ENCODE results near the gene PDE6C. TPM values are rescaled to one million over a fixed set of nuclear protein-coding genes. Genes with fewer than 3 reads are reported as not detected.
"Not testable (repeated sequence)": the region's sequence is repeated elsewhere in the genome, so short reads cannot be mapped to it uniquely, and the experiment has no call there.

Gene PDE6C
- total and polyA plus RNA-seq, 8 donors = not detected

GRCh38 chr10:93680412-93681047, 68.2 kb downstream of the PDE6C start:
- 52 to 62% (median 58%) methylated on average over 4 of the region's 4 CpGs for WGBS, 5 donors

GRCh38 chr10:93687737-93688136, 75.4 kb downstream of the PDE6C start:
- H3K9me3 ChIP-seq = no peaks in the 10 kb centered on the region
- H3K27me3 ChIP-seq = no peaks in the 10 kb centered on the region
- H3K4me1 ChIP-seq = no peaks in the 10 kb centered on the region
- DNase-seq = no peak
- TF ChIP-seq POLR2AphosphoS5 (IDR thresholded peaks at IDR 0.05) (no peak), POLR2A (IDR thresholded peaks at IDR 0.05) (no peak), EP300 (IDR thresholded peaks at IDR 0.05) (no peak), CTCF (IDR thresholded peaks at IDR 0.05) (no peak)
- intact Hi-C loops (cut with DNase I; ENCODE audit: low total_unique reads) = no loop called here
- H3K27ac ChIP-seq = no peak overlapping the region
- H3K36me3 ChIP-seq = peaks cover 4 to 67% (median 66%) of the 10 kb centered on the region in 4 donors
- no peak overlapping the region for H3K4me3 ChIP-seq

More at GRCh38 chr10:93680412-93681047, 68.2 kb downstream of the PDE6C start:
- intact Hi-C loops (cut with DNase I; ENCODE audit: low total_unique reads) = no loop called here
- no peaks in the 10 kb centered on the region for H3K9me3 ChIP-seq
- H3K27me3 ChIP-seq = no peaks in the 10 kb centered on the region
- TF ChIP-seq CTCF (IDR thresholded peaks at IDR 0.05) (peak in 2 of 7 experiments; percentile 32 to 33), POLR2A (IDR thresholded peaks at IDR 0.05) (no peak), POLR2AphosphoS5 (IDR thresholded peaks at IDR 0.05) (no peak), EP300 (IDR thresholded peaks at IDR 0.05) (no peak)
- no peaks in the 10 kb centered on the region for H3K4me1 ChIP-seq
- peaks cover 4 to 87% (median 76%) of the 10 kb centered on the region in 4 donors for H3K36me3 ChIP-seq
- DNase-seq = peak in 1 of 2 donors; percentile 71
- no peak overlapping the region for H3K27ac ChIP-seq
- no peak overlapping the region for H3K4me3 ChIP-seq

GRCh38 chr10:93695740-93696139, 83.4 kb downstream of the PDE6C start:
- DNase-seq = no peak
- TF ChIP-seq CTCF (IDR thresholded peaks at IDR 0.05) = no peak
- no peak for TF ChIP-seq POLR2A (IDR thresholded peaks at IDR 0.05)
- TF ChIP-seq POLR2AphosphoS5 (IDR thresholded peaks at IDR 0.05) = no peak
- no peak for TF ChIP-seq EP300 (IDR thresholded peaks at IDR 0.05)
- peaks cover 0 to 10% (median 5%) of the 10 kb centered on the region in 4 donors for H3K4me1 ChIP-seq
- H3K36me3 ChIP-seq = peaks cover 6 to 85% (median 84%) of the 10 kb centered on the region in 4 donors
- no peaks in the 10 kb centered on the region for H3K9me3 ChIP-seq
- WGBS, 5 donors = 51 to 61% (median 55%) methylated on average over 2 of the region's 2 CpGs
- no peak overlapping the region for H3K4me3 ChIP-seq
- no peak overlapping the region for H3K27ac ChIP-seq
- no peaks in the 10 kb centered on the region for H3K27me3 ChIP-seq
- intact Hi-C loops (cut with DNase I; ENCODE audit: low total_unique reads) = no loop called here

- DNase-seq; H3K27me3 ChIP-seq; H3K27ac ChIP-seq; H3K4me3 ChIP-seq; intact Hi-C loops (cut with DNase I; ENCODE audit: low total_unique reads); H3K9me3 ChIP-seq: not testable (repeated sequence)
- Histone ChIP-seq H3K36me3 (peaks cover 6 to 76% (median 75%) of the 10 kb centered on the region in 4 donors), H3K4me1 (peaks cover 7 to 18% (median 13%) of the 10 kb centered on the region in 4 donors)
- WGBS, 5 donors = 95 to 100% (median 97%) methylated on average over 2 of the region's 2 CpGs
Observed at GRCh38 chr10:93696582-93696981, 84.2 kb downstream of the PDE6C start.

- intact Hi-C loops (cut with DNase I; ENCODE audit: low total_unique reads) = no loop called here
- WGBS, 5 donors = 84 to 97% (median 90%) methylated on average over 2 of the region's 2 CpGs
- TF ChIP-seq POLR2AphosphoS5 (IDR thresholded peaks at IDR 0.05) (no peak), EP300 (IDR thresholded peaks at IDR 0.05) (no peak), CTCF (IDR thresholded peaks at IDR 0.05) (no peak), POLR2A (IDR thresholded peaks at IDR 0.05) (no peak)
- H3K9me3 ChIP-seq = no peaks in the 10 kb centered on the region
- H3K4me1 ChIP-seq = peaks cover 9 to 21% (median 15%) of the 10 kb centered on the region in 4 donors
- no peak overlapping the region for H3K27ac ChIP-seq
- H3K4me3 ChIP-seq = no peak overlapping the region
- H3K36me3 ChIP-seq = peaks cover 6 to 70% (median 69%) of the 10 kb centered on the region in 4 donors
- H3K27me3 ChIP-seq = no peaks in the 10 kb centered on the region
- no peak for DNase-seq
Observed at GRCh38 chr10:93697207-93697606, 84.9 kb downstream of the PDE6C start.
